GM19452 (cell line): ENCODE measurements around the gene SURF6.

Experiments
- ATAC-seq: cut with Tn5 transposase; IDR thresholded peaks from one replicate; pipeline ENCODE4 v1.9.1; 2021; ENCODE audit not compliant: unreplicated experiment

Gene SURF6

DNA sequence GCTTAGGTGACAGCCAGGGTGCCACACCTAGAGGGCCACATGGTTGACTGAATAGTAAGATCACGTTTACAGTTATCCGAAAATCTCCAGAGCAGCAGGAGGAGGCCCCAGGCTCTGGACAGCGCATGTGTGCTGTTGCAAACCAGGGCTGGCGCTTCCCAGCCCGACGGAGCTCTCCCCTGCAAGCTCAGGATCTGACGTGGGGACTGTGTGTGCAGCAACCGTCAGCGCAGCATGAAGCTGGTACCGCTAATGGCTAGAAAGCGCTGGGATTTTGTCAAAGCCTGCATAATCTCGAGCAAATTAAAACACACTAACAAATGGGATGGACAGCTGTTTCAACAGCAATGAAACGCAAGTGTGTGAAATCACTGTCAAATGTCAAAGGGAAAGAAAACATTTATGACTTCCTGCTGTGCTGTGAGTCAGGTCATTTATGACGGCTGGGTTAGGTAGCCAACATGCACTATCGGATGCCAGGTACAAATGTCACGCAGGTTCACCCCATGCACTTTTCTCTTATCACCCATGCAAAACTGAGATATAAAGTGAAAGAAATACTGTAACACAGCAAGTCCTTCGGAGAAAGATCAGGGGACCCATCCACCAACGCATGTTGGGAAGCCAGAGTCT, 32.4 kb upstream of the SURF6 start:
- no peak for ATAC-seq

DNA sequence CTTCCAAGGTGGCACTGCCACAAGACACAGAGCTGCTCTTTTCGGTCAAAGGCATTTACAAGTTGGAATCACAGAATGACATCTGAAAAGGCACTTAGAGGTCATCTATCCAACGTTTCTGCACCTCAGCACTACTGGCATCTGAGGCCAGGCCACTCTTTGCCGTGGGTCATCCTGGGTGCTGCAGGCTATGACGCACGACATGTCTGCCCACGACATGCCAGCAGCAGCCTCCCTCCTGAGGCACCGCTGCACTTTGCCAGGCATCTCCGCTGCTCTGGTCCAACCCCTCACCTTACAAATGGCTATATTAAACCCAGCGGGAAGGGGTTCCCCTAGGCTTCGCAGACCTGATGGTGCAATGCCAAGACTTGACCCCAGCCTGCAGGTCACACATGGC, 31.8 kb upstream of the SURF6 start:
- no peak for ATAC-seq

DNA sequence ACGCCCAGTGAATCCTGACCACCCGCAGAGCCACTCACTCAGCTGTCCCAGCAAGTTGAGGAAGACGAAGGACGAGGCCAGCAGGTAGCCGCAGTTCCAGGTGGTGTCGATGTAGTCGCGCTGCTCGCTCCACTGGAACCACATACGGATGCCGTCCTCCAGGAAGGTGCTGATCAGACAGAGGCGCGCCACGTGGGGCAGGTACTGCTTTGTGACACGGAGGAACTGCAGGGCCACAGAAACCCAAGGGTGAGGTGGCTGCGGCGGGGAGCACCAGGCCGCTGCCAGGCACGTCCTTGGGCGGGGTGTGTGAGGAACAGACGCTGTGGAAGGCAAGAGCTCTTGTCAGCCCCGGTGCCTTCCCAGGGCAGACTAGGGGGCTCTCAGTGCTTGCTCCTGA, 31.2 kb upstream of the SURF6 start:
- no peak for ATAC-seq

GRCh38 chr9:133366435-133366834, 30.4 kb upstream of the SURF6 start:
- no peak for ATAC-seq

- no peak for ATAC-seq
Observed at GRCh38 chr9:133362359-133363044, 26.5 kb upstream of the SURF6 start.

- no peak for ATAC-seq
Observed at GRCh38 chr9:133361507-133362092, 25.6 kb upstream of the SURF6 start.

DNA sequence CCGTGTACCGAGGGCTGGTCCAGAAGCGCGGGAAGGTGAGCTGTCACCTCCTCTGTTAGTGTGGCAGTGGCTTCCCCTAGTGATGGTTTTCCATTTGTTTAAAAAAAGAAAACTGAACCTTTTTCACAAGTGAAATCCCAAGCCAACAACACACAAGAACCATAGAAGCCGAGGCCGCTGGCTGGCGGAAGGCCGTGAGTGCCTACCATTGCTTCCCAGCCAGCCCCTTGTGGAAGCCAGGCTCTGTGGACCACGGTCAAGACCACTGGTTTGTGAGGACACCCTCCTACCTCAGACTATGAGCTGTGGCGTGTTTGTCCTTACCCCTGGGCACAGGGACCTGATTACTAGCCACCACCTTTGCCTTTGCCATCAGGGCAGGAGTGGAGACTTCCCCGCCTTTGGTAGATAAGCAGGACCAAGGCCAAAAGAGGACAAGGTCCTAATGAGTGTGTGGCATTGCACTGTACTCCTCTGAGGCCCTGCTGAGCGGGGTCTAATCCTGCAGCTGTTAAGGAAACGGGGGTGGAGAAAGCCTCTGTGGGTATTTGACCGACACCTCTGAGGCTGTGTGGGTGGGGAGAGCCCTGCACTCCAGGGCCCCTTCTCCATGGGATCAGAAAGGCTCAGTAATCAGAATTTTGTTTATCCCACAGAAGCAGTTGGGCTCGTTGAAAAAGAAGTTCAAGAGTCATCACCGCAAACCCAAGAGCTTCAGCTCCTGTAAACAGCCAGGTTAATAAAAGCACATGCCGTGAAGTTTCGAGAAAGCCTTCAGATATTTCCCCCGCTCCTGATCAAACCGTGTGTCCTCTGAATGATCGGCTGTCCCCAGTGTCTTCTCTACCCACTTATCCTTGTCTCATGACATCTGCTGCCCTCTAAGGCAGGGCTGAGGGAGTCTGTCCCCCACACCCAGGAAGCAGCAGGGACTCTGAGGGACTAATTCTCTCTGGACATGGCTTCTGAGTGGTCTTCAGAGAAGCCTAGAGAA, 24.7 kb upstream of the SURF6 start:
- ATAC-seq, result no peak

- ATAC-seq, result no peak
Observed at GRCh38 chr9:133359399-133360175, 23.6 kb upstream of the SURF6 start.

GRCh38 chr9:133357656-133358055, 21.7 kb upstream of the SURF6 start:
- ATAC-seq, result no peak

DNA sequence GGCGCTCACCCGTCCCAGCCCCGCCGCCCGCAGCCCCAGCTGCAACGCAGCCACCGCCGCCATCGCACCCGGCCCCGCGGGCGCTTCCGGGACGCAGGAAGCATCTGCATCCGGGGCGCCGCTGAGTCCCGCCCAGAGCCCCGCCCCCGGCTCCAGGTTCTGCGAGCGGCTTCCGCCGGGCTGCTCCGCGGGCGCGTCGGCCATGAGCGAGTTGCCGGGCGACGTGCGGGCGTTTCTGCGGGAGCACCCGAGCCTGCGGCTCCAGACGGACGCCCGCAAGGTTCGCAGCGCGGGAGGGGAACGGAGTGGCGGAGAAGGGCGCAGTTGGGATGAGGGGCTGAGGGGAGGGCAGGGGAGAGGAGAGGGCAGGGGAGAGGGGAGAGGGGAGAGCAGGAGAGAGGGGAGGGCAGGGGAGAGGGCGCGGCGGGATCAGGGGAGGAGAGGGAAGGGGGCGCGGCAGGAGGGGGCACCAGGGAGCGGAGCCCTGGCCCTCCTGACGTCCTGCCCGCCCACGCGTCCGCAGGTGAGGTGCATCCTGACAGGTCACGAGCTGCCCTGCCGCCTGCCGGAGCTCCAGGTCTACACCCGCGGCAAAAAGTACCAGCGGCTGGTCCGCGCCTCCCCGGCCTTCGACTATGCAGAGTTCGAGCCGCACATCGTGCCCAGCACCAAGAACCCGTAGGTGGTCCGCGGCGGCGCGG, 20.6 kb upstream of the SURF6 start, which contains the start of the genes SURF1 and SURF2:
SURF1 (minus strand) TSS at position 97 of the 701 bp plus-strand sequence; CDS start at position 63, 34 bp downstream.
SURF2 (plus strand) TSS at position 160 of the 701 bp plus-strand sequence; CDS start at position 203, 43 bp downstream.
- ATAC-seq, result peak; percentile 70

GRCh38 chr9:133355881-133356357, 19.9 kb upstream of the SURF6 start:
- ATAC-seq, result peak; percentile 31

- no peak for ATAC-seq
Observed at GRCh38 chr9:133354766-133355165, 18.8 kb upstream of the SURF6 start.

DNA sequence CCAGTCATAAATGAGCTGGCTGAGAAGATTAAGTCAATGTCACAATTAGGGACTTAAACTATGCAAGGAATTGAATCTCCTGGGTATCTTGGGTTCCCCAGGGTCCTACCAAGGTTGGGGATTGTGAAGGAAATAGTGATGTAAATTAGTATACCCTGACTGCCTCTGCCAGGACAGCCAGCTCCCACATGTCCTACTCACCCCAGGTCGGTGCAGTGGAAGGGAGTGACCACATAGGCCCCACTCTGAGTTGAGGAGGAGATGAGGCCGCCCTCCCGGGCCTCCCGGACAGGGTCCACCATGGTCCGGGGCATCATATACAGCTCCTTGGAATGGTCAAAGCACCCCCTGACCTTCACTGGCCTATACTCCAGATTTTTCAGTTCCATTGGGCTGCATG, 17.6 kb upstream of the SURF6 start:
- no peak for ATAC-seq

DNA sequence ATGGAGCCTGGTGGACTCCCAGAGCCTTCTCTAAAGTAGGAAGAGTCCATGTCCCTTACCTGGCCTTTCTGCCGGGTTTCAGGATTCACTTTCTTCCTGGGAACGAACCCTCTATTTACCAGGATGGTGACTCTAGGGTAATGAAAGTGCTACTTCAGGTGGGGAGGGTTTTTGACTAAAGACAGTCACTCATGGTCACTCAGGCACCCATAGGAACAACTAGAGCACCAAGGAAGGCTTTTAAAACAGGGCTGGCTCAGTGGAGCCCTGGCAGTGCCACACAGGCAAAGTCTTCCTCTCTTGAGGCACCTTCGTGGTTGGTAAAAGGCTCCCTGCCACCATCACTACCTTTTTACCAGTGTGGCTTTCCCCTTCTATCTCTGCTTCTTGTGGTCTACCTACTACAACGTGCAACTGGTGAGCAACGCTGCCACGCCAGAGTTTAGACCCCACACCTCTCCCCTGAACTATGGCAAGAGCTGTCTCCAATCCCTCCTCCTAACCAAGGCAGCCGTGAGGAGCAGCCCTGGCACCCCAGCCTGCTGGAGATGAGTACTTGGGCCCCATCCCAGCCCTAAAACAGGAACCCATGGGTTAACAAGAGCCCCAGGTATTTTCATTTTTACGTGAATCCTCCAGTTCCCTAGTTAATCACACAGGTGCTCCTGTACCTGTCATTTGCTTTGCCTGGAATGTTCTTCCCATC, 16.8 kb upstream of the SURF6 start:
- ATAC-seq, result no peak

DNA sequence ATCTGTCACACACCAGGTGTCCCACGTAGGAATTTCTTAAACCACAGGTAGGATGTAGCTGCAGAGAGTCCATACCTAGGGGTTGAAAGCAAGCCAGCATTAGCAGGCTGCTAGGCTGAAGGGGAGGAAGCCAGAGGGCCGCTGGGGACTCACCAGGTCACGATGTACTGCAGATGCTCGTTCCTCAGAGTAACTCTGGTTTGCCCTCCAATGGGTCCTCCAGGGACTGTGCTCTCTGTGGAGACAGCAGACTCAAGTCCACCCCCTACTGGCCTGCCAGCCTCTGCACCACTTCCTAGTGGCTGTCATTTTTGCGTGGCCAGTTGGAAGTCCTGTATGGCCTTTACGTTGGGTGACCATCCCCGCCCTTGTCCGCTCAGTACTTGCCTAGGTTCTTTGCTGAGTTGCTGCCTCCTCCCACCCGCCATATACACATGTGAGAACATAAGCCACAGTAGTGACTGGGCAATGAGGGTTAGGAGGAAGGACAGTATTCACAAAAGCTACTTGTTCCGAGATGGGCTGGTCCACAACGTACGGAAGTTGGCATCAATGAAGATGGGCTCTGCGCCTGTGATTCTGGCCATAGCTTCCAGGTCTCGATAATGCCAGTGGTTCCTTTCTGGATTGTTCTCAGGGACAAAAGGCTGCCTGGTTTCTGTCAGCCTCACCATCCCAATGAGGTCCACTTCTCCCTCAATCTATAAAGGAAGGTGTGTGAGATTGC, 16.1 kb upstream of the SURF6 start:
- ATAC-seq, result no peak

- no peak for ATAC-seq
Observed at GRCh38 chr9:133351526-133351907, 15.5 kb upstream of the SURF6 start.

GRCh38 chr9:133349965-133350616, 14.1 kb upstream of the SURF6 start:
- no peak for ATAC-seq
